ENCODE data around the gene MCOLN2. TPM values are rescaled to one million over a fixed set of nuclear protein-coding genes. Genes with fewer than 3 reads are reported as not detected.

MCOLN2 gene
- total RNA-seq, 1 experiment from 2014 or later = 11.3 TPM

DNA sequence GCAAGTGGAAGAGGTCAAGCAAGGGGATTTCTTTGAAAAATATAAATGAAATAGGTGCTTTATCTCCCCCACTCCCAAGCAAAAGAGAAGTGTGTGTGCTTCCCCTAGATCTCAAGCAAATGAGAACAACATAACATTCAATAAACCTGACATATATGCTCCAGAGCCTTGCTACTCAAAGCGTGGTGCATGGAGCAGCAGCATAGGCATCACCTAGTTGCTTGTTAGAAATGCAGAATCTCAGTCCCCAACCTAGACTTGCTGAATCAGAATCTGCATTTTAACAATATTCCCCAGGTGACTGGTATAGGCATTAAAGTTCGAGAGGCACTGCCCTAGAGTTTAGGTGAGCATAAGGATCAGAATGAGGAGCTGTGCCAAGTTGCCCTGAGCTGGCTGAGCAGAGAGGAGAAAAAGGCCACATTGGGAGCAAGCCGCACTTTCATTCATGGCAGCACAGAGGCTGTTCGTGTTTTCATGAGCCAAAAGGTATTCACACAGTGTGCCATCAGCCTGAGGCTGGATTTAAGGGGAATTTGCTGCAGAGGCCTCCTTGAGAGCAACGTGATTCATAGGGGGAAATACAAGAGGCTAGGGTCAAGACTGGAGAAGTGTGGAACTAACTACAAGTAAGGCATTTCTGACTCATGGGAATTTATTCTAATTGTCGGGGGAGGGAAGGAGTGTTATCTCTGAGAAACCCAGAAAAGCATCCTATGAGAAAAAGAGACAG, 89.7 kb downstream of the MCOLN2 start:
- BruUV-seq (replicated peaks) = no TSS peak
- Histone ChIP-seq H3K79me2 (ENCODE audit: insufficient read depth, low read length) (no peaks in the 10 kb centered on the region), H3K9me3 (ENCODE audit: control insufficient read depth in 1 of 2, insufficient read depth in 1 of 2, low read depth in 1 of 2, low read length in 2 of 2) (no peaks in the 10 kb centered on the region; a peak in 1 of 4 replicates), H3K4me1 (ENCODE audit: control insufficient read depth in 1 of 2, insufficient read depth in 2 of 2, low read length in 2 of 2) (no peaks in the 10 kb centered on the region), H3K4me2 (ENCODE audit: low read length) (no peak overlapping the region), H2AFZ (ENCODE audit: low read depth, low read length, poor library complexity, severe bottlenecking) (no peak overlapping the region), H3K9ac (ENCODE audit: low read length) (no peak overlapping the region), H3K9me2 (ENCODE audit: insufficient read depth) (no peaks in the 10 kb centered on the region), H4K20me1 (ENCODE audit: insufficient read depth) (no peaks in the 10 kb centered on the region), H3K36me3 (ENCODE audit: control insufficient read depth in 1 of 2, insufficient read depth in 2 of 2, low read length in 2 of 2) (no peaks in the 10 kb centered on the region), H3K27me3 (ENCODE audit: insufficient read depth, low read length) (no peaks in the 10 kb centered on the region), H3K27ac (ENCODE audit: low read depth, low read length) (no peak overlapping the region), H3K4me3 (replicated peaks in 1 of 2; ENCODE audit: low read depth in 1 of 2, low read length in 2 of 2) (no peak overlapping the region)
- ChIA-PET POLR2A (no interaction called here), CTCF (no interaction called here), RAD21 (ENCODE audit: low non-redundant PET in 1 of 2, low total read pairs in 2 of 2, uncharacterized antibody in 2 of 2, unreplicated experiment in 2 of 2) (no interaction called here)
- intact Hi-C loops (cut with micrococcal nuclease) = no loop called here
- DNase-seq (ENCODE audit: low read depth, low spot score) (no peak), ATAC-seq (no peak)
- TF ChIP-seq CBX3 (IDR thresholded peaks at IDR 0.05; ENCODE audit: low read depth) (no peak), YY1 (IDR thresholded peaks at IDR 0.05; ENCODE audit: extremely low read depth, insufficient replicate concordance, low read depth, low read length) (no peak), SRF (IDR thresholded peaks at IDR 0.05; ENCODE audit: low read depth) (no peak), ZNF274 (IDR thresholded peaks at IDR 0.05; ENCODE audit: low read depth, low read length) (no peak), JUND (IDR thresholded peaks at IDR 0.05) (no peak), EZH2phosphoT487 (IDR thresholded peaks at IDR 0.05; ENCODE audit: borderline replicate concordance) (no peak), POLR2AphosphoS5 (IDR thresholded peaks at IDR 0.05; ENCODE audit: low read depth, low read length) (no peak), ELF1 (IDR thresholded peaks at IDR 0.05; ENCODE audit: borderline replicate concordance, low read depth) (no peak), SP1 (IDR thresholded peaks at IDR 0.05; ENCODE audit: low read depth) (no peak), SIN3A (IDR thresholded peaks at IDR 0.05; ENCODE audit: low read depth) (no peak), RAD21 (IDR thresholded peaks at IDR 0.05; ENCODE audit: low read depth) (no peak), CEBPB (IDR thresholded peaks at IDR 0.05; ENCODE audit: low read depth) (no peak)
- TF ChIP-seq, protein P1, sequence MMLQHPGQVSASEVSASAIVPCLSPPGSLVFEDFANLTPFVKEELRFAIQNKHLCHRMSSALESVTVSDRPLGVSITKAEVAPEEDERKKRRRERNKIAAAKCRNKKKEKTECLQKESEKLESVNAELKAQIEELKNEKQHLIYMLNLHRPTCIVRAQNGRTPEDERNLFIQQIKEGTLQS (IDR thresholded peaks at IDR 0.05) = no peak
- TF ChIP-seq, protein P2, sequence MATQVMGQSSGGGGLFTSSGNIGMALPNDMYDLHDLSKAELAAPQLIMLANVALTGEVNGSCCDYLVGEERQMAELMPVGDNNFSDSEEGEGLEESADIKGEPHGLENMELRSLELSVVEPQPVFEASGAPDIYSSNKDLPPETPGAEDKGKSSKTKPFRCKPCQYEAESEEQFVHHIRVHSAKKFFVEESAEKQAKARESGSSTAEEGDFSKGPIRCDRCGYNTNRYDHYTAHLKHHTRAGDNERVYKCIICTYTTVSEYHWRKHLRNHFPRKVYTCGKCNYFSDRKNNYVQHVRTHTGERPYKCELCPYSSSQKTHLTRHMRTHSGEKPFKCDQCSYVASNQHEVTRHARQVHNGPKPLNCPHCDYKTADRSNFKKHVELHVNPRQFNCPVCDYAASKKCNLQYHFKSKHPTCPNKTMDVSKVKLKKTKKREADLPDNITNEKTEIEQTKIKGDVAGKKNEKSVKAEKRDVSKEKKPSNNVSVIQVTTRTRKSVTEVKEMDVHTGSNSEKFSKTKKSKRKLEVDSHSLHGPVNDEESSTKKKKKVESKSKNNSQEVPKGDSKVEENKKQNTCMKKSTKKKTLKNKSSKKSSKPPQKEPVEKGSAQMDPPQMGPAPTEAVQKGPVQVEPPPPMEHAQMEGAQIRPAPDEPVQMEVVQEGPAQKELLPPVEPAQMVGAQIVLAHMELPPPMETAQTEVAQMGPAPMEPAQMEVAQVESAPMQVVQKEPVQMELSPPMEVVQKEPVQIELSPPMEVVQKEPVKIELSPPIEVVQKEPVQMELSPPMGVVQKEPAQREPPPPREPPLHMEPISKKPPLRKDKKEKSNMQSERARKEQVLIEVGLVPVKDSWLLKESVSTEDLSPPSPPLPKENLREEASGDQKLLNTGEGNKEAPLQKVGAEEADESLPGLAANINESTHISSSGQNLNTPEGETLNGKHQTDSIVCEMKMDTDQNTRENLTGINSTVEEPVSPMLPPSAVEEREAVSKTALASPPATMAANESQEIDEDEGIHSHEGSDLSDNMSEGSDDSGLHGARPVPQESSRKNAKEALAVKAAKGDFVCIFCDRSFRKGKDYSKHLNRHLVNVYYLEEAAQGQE (IDR thresholded peaks at IDR 0.05; ENCODE audit: low read depth) = no peak
- TF ChIP-seq, protein P3, sequence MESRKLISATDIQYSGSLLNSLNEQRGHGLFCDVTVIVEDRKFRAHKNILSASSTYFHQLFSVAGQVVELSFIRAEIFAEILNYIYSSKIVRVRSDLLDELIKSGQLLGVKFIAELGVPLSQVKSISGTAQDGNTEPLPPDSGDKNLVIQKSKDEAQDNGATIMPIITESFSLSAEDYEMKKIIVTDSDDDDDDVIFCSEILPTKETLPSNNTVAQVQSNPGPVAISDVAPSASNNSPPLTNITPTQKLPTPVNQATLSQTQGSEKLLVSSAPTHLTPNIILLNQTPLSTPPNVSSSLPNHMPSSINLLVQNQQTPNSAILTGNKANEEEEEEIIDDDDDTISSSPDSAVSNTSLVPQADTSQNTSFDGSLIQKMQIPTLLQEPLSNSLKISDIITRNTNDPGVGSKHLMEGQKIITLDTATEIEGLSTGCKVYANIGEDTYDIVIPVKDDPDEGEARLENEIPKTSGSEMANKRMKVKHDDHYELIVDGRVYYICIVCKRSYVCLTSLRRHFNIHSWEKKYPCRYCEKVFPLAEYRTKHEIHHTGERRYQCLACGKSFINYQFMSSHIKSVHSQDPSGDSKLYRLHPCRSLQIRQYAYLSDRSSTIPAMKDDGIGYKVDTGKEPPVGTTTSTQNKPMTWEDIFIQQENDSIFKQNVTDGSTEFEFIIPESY (IDR thresholded peaks at IDR 0.05; ENCODE audit: extremely low read depth, insufficient replicate concordance, low read length) = no peak
- TF ChIP-seq, protein P4, sequence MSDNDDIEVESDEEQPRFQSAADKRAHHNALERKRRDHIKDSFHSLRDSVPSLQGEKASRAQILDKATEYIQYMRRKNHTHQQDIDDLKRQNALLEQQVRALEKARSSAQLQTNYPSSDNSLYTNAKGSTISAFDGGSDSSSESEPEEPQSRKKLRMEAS (IDR thresholded peaks at IDR 0.05) = no peak
- TF ChIP-seq, protein P5, sequence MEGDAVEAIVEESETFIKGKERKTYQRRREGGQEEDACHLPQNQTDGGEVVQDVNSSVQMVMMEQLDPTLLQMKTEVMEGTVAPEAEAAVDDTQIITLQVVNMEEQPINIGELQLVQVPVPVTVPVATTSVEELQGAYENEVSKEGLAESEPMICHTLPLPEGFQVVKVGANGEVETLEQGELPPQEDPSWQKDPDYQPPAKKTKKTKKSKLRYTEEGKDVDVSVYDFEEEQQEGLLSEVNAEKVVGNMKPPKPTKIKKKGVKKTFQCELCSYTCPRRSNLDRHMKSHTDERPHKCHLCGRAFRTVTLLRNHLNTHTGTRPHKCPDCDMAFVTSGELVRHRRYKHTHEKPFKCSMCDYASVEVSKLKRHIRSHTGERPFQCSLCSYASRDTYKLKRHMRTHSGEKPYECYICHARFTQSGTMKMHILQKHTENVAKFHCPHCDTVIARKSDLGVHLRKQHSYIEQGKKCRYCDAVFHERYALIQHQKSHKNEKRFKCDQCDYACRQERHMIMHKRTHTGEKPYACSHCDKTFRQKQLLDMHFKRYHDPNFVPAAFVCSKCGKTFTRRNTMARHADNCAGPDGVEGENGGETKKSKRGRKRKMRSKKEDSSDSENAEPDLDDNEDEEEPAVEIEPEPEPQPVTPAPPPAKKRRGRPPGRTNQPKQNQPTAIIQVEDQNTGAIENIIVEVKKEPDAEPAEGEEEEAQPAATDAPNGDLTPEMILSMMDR (IDR thresholded peaks at IDR 0.05 in 2 of 3, conservative IDR thresholded peaks at IDR 0.05 in 1 of 3; ENCODE audit: borderline replicate concordance in 1 of 3, insufficient read depth in 1 of 3, low read depth in 2 of 3, low read length in 2 of 3) = no peak
